H1 (cell line): ENCODE data around the gene CTNNA3. TPM values are rescaled to one million over a fixed set of nuclear protein-coding genes. Genes with fewer than 3 reads are reported as not detected.

Source experiments
- CTCF ChIA-PET: fragments of 300-600 bp; sonication (Branson Sonifier 250); formaldehyde crosslinking; loops from one replicate; lab custom pipeline; 2021; ENCODE audit not compliant: partially characterized antibody; lab: Charles Lee
- POLR2A ChIA-PET: fragments of 300-600 bp; sonication (Branson Sonifier 250); formaldehyde crosslinking; loops from one replicate; lab custom pipeline; 2021; ENCODE audit warnings: inconsistent platforms; ENCODE audit not compliant: partially characterized antibody; lab: Charles Lee
- DNase-seq, 2 experiments: peaks; one replicate each; pipeline versions ENCODE4 v3.0.0 to v3.0.0-alpha.2; 2010 to 2022; ENCODE audit warnings: low spot score in 2 of 2, low read depth in 1 of 2, mixed read lengths in 1 of 2
- FAIRE-seq: peaks from 2 replicates; lab custom pipeline; 2011; peaks lifted over from hg19 to GRCh38; lab: Jason Lieb, UNC
- H2AFZ ChIP-seq: 2 replicates; pipeline ENCODE4 v1.8.1; 2012; ENCODE audit warnings: low read length, inconsistent platforms
- H2AK5ac ChIP-seq: 2 replicates; pipeline ENCODE4 v1.6.1; 2013; ENCODE audit warnings: low read depth, low read length
- H2BK120ac ChIP-seq: replicated peaks from 2 replicates; pipeline ENCODE3; 2013; ENCODE audit warnings: low read depth, low read length, inconsistent platforms
- H2BK12ac ChIP-seq: 2 replicates; pipeline ENCODE4 v1.6.1; 2013; ENCODE audit warnings: low read depth, low read length
- H2BK15ac ChIP-seq: 2 replicates; pipeline ENCODE4 v1.6.1; 2013; ENCODE audit warnings: low read length
- H2BK20ac ChIP-seq: 2 replicates; pipeline ENCODE4 v1.6.1; 2013; ENCODE audit warnings: low read length
- H2BK5ac ChIP-seq: 2 replicates; pipeline ENCODE4 v1.6.1; 2013; ENCODE audit warnings: low read depth, low read length
- H3K14ac ChIP-seq: 2 replicates; pipeline ENCODE4 v1.6.1; 2013; ENCODE audit warnings: inconsistent platforms; ENCODE audit not compliant: insufficient read length
- H3K18ac ChIP-seq: 2 replicates; pipeline ENCODE4 v1.6.1; 2013; ENCODE audit warnings: low read length; ENCODE audit errors: extremely low read depth
- H3K23ac ChIP-seq: 2 replicates; pipeline ENCODE4 v1.6.1; 2013; ENCODE audit warnings: inconsistent platforms; ENCODE audit not compliant: insufficient read length
- H3K23me2 ChIP-seq: 2 replicates; pipeline ENCODE4 v1.6.1; 2013; ENCODE audit warnings: low read depth, low read length
- H3K27ac ChIP-seq: 2 replicates; pipeline ENCODE4 v1.6.1; 2011; ENCODE audit warnings: low read depth, low read length, inconsistent platforms
- H3K27me3 ChIP-seq, 4 experiments: replicated peaks in 1 of 4; 1 replicate in 1 of 4; 2 replicates in 3 of 4; pipeline versions ENCODE4 v1.6.1 to v1.8.1; 2011 to 2013; ENCODE audit warnings: low read length in 3 of 4, mild to moderate bottlenecking in 3 of 4, inconsistent platforms in 2 of 4, mixed read lengths in 2 of 4, moderate library complexity in 1 of 4; ENCODE audit not compliant: control insufficient read depth in 3 of 4, insufficient read depth in 3 of 4; ENCODE audit errors: extremely low read depth in 1 of 4
- H3K36me3 ChIP-seq, 4 experiments: 2 replicates each; pipeline versions ENCODE4 v1.6.1 to v1.8.1; 2011 to 2013; ENCODE audit warnings: mild to moderate bottlenecking in 4 of 4, low read length in 3 of 4, moderate library complexity in 2 of 4, control low read depth in 1 of 4, inconsistent platforms in 1 of 4; ENCODE audit not compliant: insufficient read depth in 4 of 4, control insufficient read depth in 2 of 4
- H3K4ac ChIP-seq: replicated peaks from 2 replicates; pipeline ENCODE3; 2013; ENCODE audit warnings: low read length, low read depth, mixed read lengths, inconsistent platforms; ENCODE audit not compliant: insufficient read length
- H3K4me1 ChIP-seq, 4 experiments: replicated peaks in 1 of 4; 1 replicate in 1 of 4; 2 replicates in 3 of 4; pipeline versions ENCODE4 v1.6.1 to v1.8.1; 2011 to 2013; ENCODE audit warnings: low read length in 3 of 4, inconsistent platforms in 2 of 4, mixed read lengths in 1 of 4; ENCODE audit not compliant: insufficient read depth in 4 of 4, control insufficient read depth in 3 of 4
- H3K4me2 ChIP-seq, 2 experiments: 2 replicates each; pipeline versions ENCODE4 v1.6.1 to v1.8.1; 2011 to 2013; ENCODE audit warnings: low read depth in 2 of 2, low read length in 2 of 2, control low read depth in 1 of 2, inconsistent platforms in 1 of 2, mild to moderate bottlenecking in 1 of 2; ENCODE audit not compliant: insufficient read depth in 1 of 2
- H3K4me3 ChIP-seq, 4 experiments: fragments of 200-600, 300-600 bp in 1 of 4; sonication (generic), shearing (Covaris generic), sonication (Bioruptor Twin) in 1 of 4; 2 replicates each; pipeline versions ENCODE4 v1.5.1 to v1.8.1; 2011 to 2016; ENCODE audit warnings: low read length in 4 of 4, low read depth in 3 of 4, control low read depth in 2 of 4, inconsistent platforms in 2 of 4, mild to moderate bottlenecking in 2 of 4, mixed read lengths in 1 of 4, moderate library complexity in 1 of 4; ENCODE audit not compliant: insufficient read depth in 2 of 4; ENCODE audit errors: extremely low read depth in 1 of 4
- H3K56ac ChIP-seq: replicated peaks from 2 replicates; pipeline ENCODE3; 2013; ENCODE audit warnings: low read depth, mild to moderate bottlenecking, mixed read lengths, low read length, inconsistent platforms; ENCODE audit not compliant: insufficient read length
- H3K79me1 ChIP-seq: 2 replicates; pipeline ENCODE4 v1.6.1; 2013; ENCODE audit warnings: low read depth, low read length, control low read depth
- H3K79me2 ChIP-seq, 2 experiments: 2 replicates each; pipeline versions ENCODE4 v1.6.1 to v1.8.1; 2012 to 2013; ENCODE audit warnings: low read length in 2 of 2, mild to moderate bottlenecking in 2 of 2, inconsistent platforms in 1 of 2; ENCODE audit not compliant: insufficient read depth in 2 of 2, control insufficient read depth in 1 of 2
- H3K9ac ChIP-seq, 4 experiments: replicated peaks in 1 of 4; 1 replicate in 1 of 4; 2 replicates in 3 of 4; pipeline versions ENCODE4 v1.6.1 to v1.8.1; 2011 to 2013; ENCODE audit warnings: low read depth in 3 of 4, low read length in 3 of 4, control low read depth in 2 of 4, mild to moderate bottlenecking in 2 of 4, moderate library complexity in 2 of 4, inconsistent platforms in 1 of 4; ENCODE audit errors: extremely low read depth in 1 of 4
- H3K9me3 ChIP-seq, 2 experiments: 2 replicates each; pipeline versions ENCODE4 v1.6.1 to v1.8.1; 2012 to 2013; ENCODE audit warnings: mild to moderate bottlenecking in 2 of 2, moderate library complexity in 2 of 2, control low read depth in 1 of 2, inconsistent platforms in 1 of 2, low read depth in 1 of 2, low read length in 1 of 2, mixed read lengths in 1 of 2; ENCODE audit not compliant: insufficient read depth in 2 of 2
- H4K20me1 ChIP-seq, 2 experiments: replicated peaks in 1 of 2; 2 replicates each; pipeline versions ENCODE3 to v1.8.1; 2011 to 2013; ENCODE audit warnings: inconsistent platforms in 2 of 2, low read length in 2 of 2, mild to moderate bottlenecking in 1 of 2; ENCODE audit not compliant: insufficient read depth in 2 of 2, control insufficient read depth in 1 of 2
- H4K5ac ChIP-seq: 2 replicates; pipeline ENCODE4 v1.6.1; 2013; ENCODE audit warnings: low read length, low read depth, mixed read lengths, inconsistent platforms; ENCODE audit not compliant: insufficient read length
- H4K8ac ChIP-seq: 2 replicates; pipeline ENCODE4 v1.8.0; 2013; ENCODE audit warnings: mild to moderate bottlenecking, moderate library complexity, low read length, inconsistent platforms; ENCODE audit not compliant: insufficient read depth; ENCODE audit errors: extremely low read depth
- H4K91ac ChIP-seq: replicated peaks from 2 replicates; pipeline ENCODE3; 2013; ENCODE audit warnings: low read length, mixed read lengths, inconsistent platforms; ENCODE audit not compliant: insufficient read length
- BRCA1 ChIP-seq: IDR thresholded peaks from 2 replicates; pipeline ENCODE4 v1.6.1; 2012; ENCODE audit warnings: low read depth, low read length, improper control_type of control experiment
- CHD1 ChIP-seq: IDR thresholded peaks from 2 replicates; pipeline ENCODE4 v1.6.1; 2012; ENCODE audit warnings: low read depth, low read length, improper control_type of control experiment
- CTCF ChIP-seq, 3 experiments: IDR thresholded peaks; 1 replicate in 2 of 3; 2 replicates in 1 of 3; pipeline versions ENCODE4 v1.5.1 to v1.6.1; 2011; ENCODE audit warnings: low read length in 3 of 3, mild to moderate bottlenecking in 3 of 3, inconsistent platforms in 2 of 3, low read depth in 1 of 3, moderate library complexity in 1 of 3; ENCODE audit not compliant: insufficient read depth in 1 of 3; ENCODE audit errors: control extremely low read depth in 1 of 3
- GTF2F1 ChIP-seq: IDR thresholded peaks from 2 replicates; pipeline ENCODE4 v1.6.1; 2012; ENCODE audit warnings: low read depth, low read length, improper control_type of control experiment, borderline replicate concordance
- KDM1A ChIP-seq: fragments of 200-600, 300-600 bp; sonication (generic); IDR thresholded peaks from 2 replicates; pipeline ENCODE4 v1.7.1; 2016; ENCODE audit warnings: mild to moderate bottlenecking, low read length, borderline replicate concordance
- KDM4A ChIP-seq: IDR thresholded peaks from one replicate; pipeline ENCODE4 v1.7.1; 2012; ENCODE audit warnings: low read depth, mild to moderate bottlenecking, moderate library complexity, low read length, inconsistent platforms; ENCODE audit not compliant: severe bottlenecking
- MAFK ChIP-seq: IDR thresholded peaks from 2 replicates; pipeline ENCODE4 v1.6.1; 2012; ENCODE audit warnings: low read depth, mild to moderate bottlenecking, improper control_type of control experiment, low read length
- PHF8 ChIP-seq: fragments of 200-600 bp; sonication (generic); conservative IDR thresholded peaks from 2 replicates; pipeline ENCODE4 v1.7.1; 2012; ENCODE audit warnings: low read depth, mild to moderate bottlenecking, inconsistent platforms, low read length, moderate library complexity
- POLR2A ChIP-seq, 2 experiments: IDR thresholded peaks; 1 replicate in 1 of 2; 2 replicates in 1 of 2; pipeline ENCODE4 v1.6.1; 2011; ENCODE audit warnings: low read depth in 2 of 2, low read length in 2 of 2, mild to moderate bottlenecking in 2 of 2; ENCODE audit errors: control extremely low read depth in 1 of 2
- RNF2 ChIP-seq: fragments of 200-900, 300-1000 bp; sonication (generic); IDR thresholded peaks from 2 replicates; pipeline ENCODE4 v1.7.1; 2016; ENCODE audit warnings: borderline replicate concordance, low read depth, mild to moderate bottlenecking, antibody characterized with exemption, low read length; ENCODE audit not compliant: poor library complexity, severe bottlenecking; ENCODE audit errors: missing control alignments
- SP2 ChIP-seq: IDR thresholded peaks from 2 replicates; pipeline ENCODE4 v1.6.1; 2012; ENCODE audit warnings: mild to moderate bottlenecking, low read length, inconsistent platforms
- SRF ChIP-seq: IDR thresholded peaks from 2 replicates; pipeline ENCODE4 v1.6.1; 2011; ENCODE audit warnings: mild to moderate bottlenecking, low read depth, low read length, moderate library complexity
- YY1 ChIP-seq: IDR thresholded peaks from 2 replicates; pipeline ENCODE4 v1.6.1; 2011; ENCODE audit warnings: low read depth, mild to moderate bottlenecking, low read length
- WGBS, 2 experiments: shearing (Covaris generic) in 1 of 2; methylation state at CpG; one replicate each; pipeline versions ENCODE4 v1.1.6 to v1.1.7; 2013 to 2015; ENCODE audit warnings: low lambda C conversion rate in 2 of 2, mixed read lengths in 2 of 2, inconsistent platforms in 1 of 2, low coverage in 1 of 2, missing lambda C conversion rate in 1 of 2; ENCODE audit not compliant: insufficient replicate concordance in 2 of 2, insufficient coverage in 1 of 2, insufficient read length in 1 of 2; ENCODE audit errors: extremely low coverage in 1 of 2, missing lambda C conversion rate in 1 of 2; 5-methylcytosine and 5-hydroxymethylcytosine counted together
- polyA plus RNA-seq, 7 experiments: library from polyadenylated mRNA; depleted of rRNA in 3 of 7; stranded (reverse) in 5 of 7; unstranded in 2 of 7; fragments of >200 nt in 5 of 7; fragments of 200-250 nt in 2 of 7; gene quantifications; 1 replicate in 5 of 7; 2 replicates in 1 of 7; 4 replicates in 1 of 7; pipeline versions ENCODE4 v1.2.1 to v1.2.3, GENCODE V29; 2011 to 2013; ENCODE audit warnings: missing spikeins in 2 of 7, mixed read lengths in 2 of 7
- total RNA-seq: library from RNA; stranded (reverse); fragmentation: NEBNext Ultra II Directional; extraction: Animal tissue kit (Norgen Biotek cat#: 25700); gene quantifications from 2 replicates; pipeline ENCODE4 v1.2.1, GENCODE V29; 2021

The CTNNA3 gene
- total and polyA plus RNA-seq, 2 of the 8 experiments (the other 6 are each of a cell fraction or from before 2014, with no cell fraction given) = 1.3 to 1.5 TPM

GRCh38 chr10:66747451-66747850 lies 948.5 kb downstream of the CTNNA3 start:
- CTCF ChIA-PET = no interaction called here
- FAIRE-seq = no peak
- no peak overlapping the region for H2BK20ac ChIP-seq
- TF ChIP-seq CTCF (IDR thresholded peaks at IDR 0.05; ENCODE audit: control extremely low read depth in 1 of 3, insufficient read depth in 1 of 3, low read depth in 1 of 3, low read length in 3 of 3) (no peak), YY1 (no peak), MAFK (no peak), PHF8 (no peak), SP2 (no peak), GTF2F1 (no peak), BRCA1 (no peak), RNF2 (no peak), POLR2A (IDR thresholded peaks at IDR 0.05; ENCODE audit: control extremely low read depth in 1 of 2, low read depth in 2 of 2, low read length in 2 of 2) (no peak), SRF (no peak), KDM1A (no peak), CHD1 (no peak), KDM4A (no peak)

More at GRCh38 chr10:66747451-66747850, 948.5 kb downstream of the CTNNA3 start:
- Histone ChIP-seq H3K36me3 (no peaks in the 10 kb centered on the region), H2BK15ac (no peak overlapping the region), H3K4me3 (no peak overlapping the region), H3K79me2 (no peaks in the 10 kb centered on the region), H3K4ac (no peak overlapping the region), H4K20me1 (no peaks in the 10 kb centered on the region), H3K9ac (peak overlapping the region in 1 of 4 experiments; percentile 34; a peak in 1 of 7 replicates), H4K91ac (no peak overlapping the region), H3K4me2 (no peak overlapping the region), H3K4me1 (no peaks in the 10 kb centered on the region), H2AFZ (no peak overlapping the region), H3K23ac (no peak overlapping the region), H3K18ac (no peak overlapping the region), H4K8ac (no peak overlapping the region), H3K27me3 (no peaks in the 10 kb centered on the region), H3K9me3 (no peaks in the 10 kb centered on the region), H3K79me1 (no peaks in the 10 kb centered on the region), H4K5ac (no peak overlapping the region), H3K56ac (no peak overlapping the region), H2BK5ac (no peak overlapping the region), H2BK12ac (no peak overlapping the region), H2BK120ac (no peak overlapping the region), H2AK5ac (no peak overlapping the region), H3K27ac (no peak overlapping the region), H3K14ac (no peak overlapping the region), H3K23me2 (no peaks in the 10 kb centered on the region)
- POLR2A ChIA-PET = no interaction called here
- WGBS, 2 experiments = 91% methylated on average over 2 of the region's 2 CpGs; no CpG with 5 or more reads in 1 of the 2 experiments
- no peak for DNase-seq
